Medulla oblongata (tissue), 1 donor: ENCODE results near the gene CLEC20A.

Source experiments
- DNase-seq: peaks from one replicate; pipeline ENCODE4 v3.0.0-alpha.2; 2015; ENCODE audit errors: extremely low spot score

Gene CLEC20A

GRCh38 chr1:178500091-178500770 lies 3.5 kb upstream of the CLEC20A start:
- DNase-seq: no peak

- no peak for DNase-seq
These were observed 2.3 kb upstream of the CLEC20A start for GRCh38 chr1:178498896-178499675.

GRCh38 chr1:178497903-178498478 lies 1.2 kb upstream of the CLEC20A start:
- no peak for DNase-seq

- no peak for DNase-seq
These were observed 889 bp downstream of the CLEC20A start for GRCh38 chr1:178495741-178496409.

GRCh38 chr1:178495158-178495557 lies 1.6 kb downstream of the CLEC20A start:
- no peak for DNase-seq

GRCh38 chr1:178494569-178494971 lies 2.2 kb downstream of the CLEC20A start:
- DNase-seq: no peak

- no peak for DNase-seq
These were observed 3.4 kb downstream of the CLEC20A start for GRCh38 chr1:178493301-178493741.

- DNase-seq: no peak
These were observed 4.4 kb downstream of the CLEC20A start for GRCh38 chr1:178492341-178492740.

GRCh38 chr1:178491721-178492120 lies 5.0 kb downstream of the CLEC20A start:
- no peak for DNase-seq

- DNase-seq: no peak
These were observed 5.8 kb downstream of the CLEC20A start for GRCh38 chr1:178490967-178491366.

GRCh38 chr1:178490136-178490535 lies 6.6 kb downstream of the CLEC20A start:
- DNase-seq: no peak

- DNase-seq: no peak
These were observed 7.4 kb downstream of the CLEC20A start for GRCh38 chr1:178489399-178489798.

GRCh38 chr1:178488393-178488792 lies 8.4 kb downstream of the CLEC20A start:
- no peak for DNase-seq

GRCh38 chr1:178487070-178487615 lies 9.6 kb downstream of the CLEC20A start:
- no peak for DNase-seq

GRCh38 chr1:178486100-178487069 lies 10.4 kb downstream of the CLEC20A start:
- no peak for DNase-seq

GRCh38 chr1:178485541-178485981 lies 11.2 kb downstream of the CLEC20A start:
- no peak for DNase-seq

GRCh38 chr1:178484698-178485225 lies 12.0 kb downstream of the CLEC20A start:
- DNase-seq: no peak

- no peak for DNase-seq
These were observed 13.4 kb downstream of the CLEC20A start for GRCh38 chr1:178483251-178483957.

- no peak for DNase-seq
These were observed 18.9 kb downstream of the CLEC20A start for GRCh38 chr1:178477841-178478240.

GRCh38 chr1:178477373-178477772 lies 19.4 kb downstream of the CLEC20A start:
- no peak for DNase-seq
